Esophagus muscularis mucosa (tissue), 4 donors: ENCODE data around the gene BCAS2. TPM values are rescaled to one million over a fixed set of nuclear protein-coding genes. Genes with fewer than 3 reads are reported as not detected.

Experiments used
- DNase-seq: peaks from one replicate; pipeline ENCODE4 v3.0.0-alpha.2; 2017; ENCODE audit errors: extremely low spot score
- H3K27ac ChIP-seq, 4 donors: fragments of 200-600 bp; sonication (generic); replicated peaks in 1 of 4; 1 replicate in 3 of 4; 2 replicates in 1 of 4; pipeline ENCODE4 v1.5.1; 2016 to 2019; ENCODE audit warnings: mild to moderate bottlenecking in 1 of 4
- H3K27me3 ChIP-seq, 4 donors: fragments of 200-600 bp; sonication (generic); one replicate each; pipeline versions ENCODE4 v1.5.1 to v1.6.0; 2016 to 2019
- H3K36me3 ChIP-seq, 4 donors: fragments of 200-600 bp; sonication (generic); one replicate each; pipeline ENCODE4 v1.5.1; 2016 to 2019
- H3K4me1 ChIP-seq, 4 donors: fragments of 200-600 bp; sonication (generic); one replicate each; pipeline ENCODE4 v1.5.1; 2016 to 2019
- H3K4me3 ChIP-seq, 4 donors: fragments of 200-600 bp; sonication (generic); 1 replicate in 2 of 4; 2 replicates in 2 of 4; pipeline ENCODE4 v1.5.1; 2016 to 2019; ENCODE audit warnings: mild to moderate bottlenecking in 4 of 4, moderate library complexity in 1 of 4
- H3K9me3 ChIP-seq, 4 donors: fragments of 200-600 bp; sonication (generic); 1 replicate in 3 of 4; 2 replicates in 1 of 4; pipeline ENCODE4 v1.5.1; 2016 to 2019
- CTCF ChIP-seq, 3 experiments: fragments of 200-600 bp in 2 of 3; fragments of 450-650 bp in 1 of 3; sonication (generic) in 2 of 3; IDR thresholded peaks; one replicate each; pipeline ENCODE4 v1.5.1; 2017 to 2019; ENCODE audit warnings: antibody characterized with exemption in 3 of 3, mild to moderate bottlenecking in 2 of 3, moderate library complexity in 1 of 3
- EP300 ChIP-seq: sonication (generic); formaldehyde crosslinking; IDR thresholded peaks from one replicate; pipeline ENCODE4 v1.6.1; 2017; ENCODE audit warnings: antibody characterized with exemption
- POLR2A ChIP-seq: fragments of 450-650 bp; IDR thresholded peaks from one replicate; pipeline ENCODE4 v1.6.1; 2017; ENCODE audit warnings: antibody characterized with exemption, moderate library complexity, mild to moderate bottlenecking, low read depth
- POLR2AphosphoS5 ChIP-seq, 2 donors: sonication (generic); formaldehyde crosslinking; IDR thresholded peaks; one replicate each; pipeline ENCODE4 v1.6.1; 2017; ENCODE audit warnings: antibody characterized with exemption in 2 of 2
- WGBS: methylation state at CpG from one replicate; pipeline ENCODE4 v1.1.5; 2018; 5-methylcytosine and 5-hydroxymethylcytosine counted together
- intact Hi-C: fragments of 100-400 bp; cut with DNase I; formaldehyde crosslinking; loops from one replicate; pipeline ENCODE4 v1.15.1; 2023
- total RNA-seq, 4 donors: library from RNA; depleted of rRNA; stranded (reverse); fragments of >200 nt; gene quantifications; one replicate each; pipeline versions ENCODE4 v1.1.0 to v1.2.1, GENCODE V29; 2016

BCAS2 gene
- total RNA-seq, 4 donors from 2014 or later, result 25.9 to 44.0 (median 34.1) TPM

DNA sequence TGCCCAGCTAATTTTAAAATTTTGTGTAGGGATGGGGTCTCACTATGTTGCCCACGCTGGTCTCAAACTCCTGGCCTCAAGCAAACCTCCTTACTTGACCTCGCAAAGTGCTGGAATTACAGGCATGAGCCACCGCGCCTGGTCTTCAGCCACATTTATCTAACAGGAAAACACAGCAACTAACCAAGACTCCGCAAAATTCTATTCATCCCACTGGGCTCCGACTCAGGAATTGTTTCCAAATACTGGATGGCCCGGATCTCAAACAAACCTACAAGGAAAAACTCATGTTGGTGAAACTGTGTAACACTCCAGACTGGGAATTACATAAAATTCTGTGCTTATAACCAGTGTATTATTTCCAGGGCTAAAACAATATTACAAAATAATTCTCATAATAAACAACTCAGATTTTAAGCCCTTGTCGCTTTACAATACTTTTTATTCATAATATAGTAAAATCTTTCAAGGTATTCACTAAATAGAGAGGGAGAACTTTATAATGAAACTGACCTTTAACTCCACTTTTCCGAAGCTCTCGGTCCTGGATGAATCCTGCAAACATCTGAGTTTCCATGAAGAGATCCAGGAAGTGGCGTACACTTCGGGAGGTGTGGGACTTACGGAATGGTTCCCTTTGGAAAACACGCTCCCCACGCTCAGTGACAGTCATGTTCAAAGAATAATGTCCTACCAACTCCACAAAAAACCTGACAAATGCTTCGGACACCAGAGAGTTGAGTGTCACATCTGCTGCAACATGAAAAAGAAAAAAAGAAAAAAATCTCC, 6.0 kb upstream of the BCAS2 start:
- WGBS, result 90% methylated on average over 16 of the region's 16 CpGs
- intact Hi-C loops, result loop anchor here (10.0 kb wide), 1 partner anchor 243 kb away; no protein-coding TSS in a partner anchor
- no peak for DNase-seq
- no peak overlapping the region for H3K27ac ChIP-seq
- no peaks in the 10 kb centered on the region for H3K9me3 ChIP-seq
- H3K27me3 ChIP-seq, result no peaks in the 10 kb centered on the region
- H3K36me3 ChIP-seq, result peaks cover 0 to 17% (median 7%) of the 10 kb centered on the region in 4 donors
- H3K4me3 ChIP-seq, result no peak overlapping the region
- TF ChIP-seq EP300, result no peak
- TF ChIP-seq POLR2AphosphoS5 (IDR thresholded peaks at IDR 0.05), result no peak
- no peak for TF ChIP-seq CTCF (IDR thresholded peaks at IDR 0.05)
- TF ChIP-seq POLR2A, result no peak
- peaks cover 0 to under 1% (median 0%) of the 10 kb centered on the region in 4 donors for H3K4me1 ChIP-seq

DNA sequence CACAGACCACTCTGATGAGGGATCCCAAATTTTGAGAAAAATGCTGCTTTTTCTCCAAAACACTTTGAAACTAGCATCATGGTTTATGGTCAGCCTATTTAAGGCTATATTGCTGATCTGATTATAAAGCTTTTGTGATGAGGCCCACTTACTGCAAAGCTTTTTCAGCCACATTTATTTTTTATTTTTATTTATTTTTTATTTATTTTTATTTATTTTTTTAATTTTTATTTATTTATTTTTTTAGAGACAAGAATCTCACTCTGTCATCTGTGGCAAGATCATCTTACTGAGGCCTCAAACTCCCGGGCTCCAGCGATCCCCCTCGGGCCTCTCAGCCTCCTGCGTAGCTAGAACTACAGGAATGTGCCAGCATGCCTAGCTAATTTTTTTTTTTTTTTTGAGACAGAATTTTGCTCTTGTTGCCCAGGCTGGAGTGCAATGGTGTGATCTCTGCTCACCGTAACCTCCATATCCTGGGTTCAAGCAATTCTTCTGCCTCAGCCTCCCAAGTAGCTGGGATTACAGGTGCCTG, 5.2 kb upstream of the BCAS2 start:
- TF ChIP-seq POLR2AphosphoS5 (IDR thresholded peaks at IDR 0.05) (no peak), CTCF (IDR thresholded peaks at IDR 0.05) (no peak), POLR2A (no peak), EP300 (no peak)
- Histone ChIP-seq H3K9me3 (no peaks in the 10 kb centered on the region), H3K27ac (no peak overlapping the region), H3K27me3 (no peaks in the 10 kb centered on the region), H3K4me3 (no peak overlapping the region), H3K4me1 (peaks cover 5 to 8% (median 6%) of the 10 kb centered on the region in 4 donors), H3K36me3 (peaks cover 0 to 10% (median 6%) of the 10 kb centered on the region in 4 donors)
- intact Hi-C loops, result loop anchor here (10.0 kb wide), 1 partner anchor 242 kb away; no protein-coding TSS in a partner anchor
- 96% methylated on average over 5 of the region's 5 CpGs for WGBS
- DNase-seq, result no peak

GRCh38 chr1:114585231-114585630, 3.8 kb upstream of the BCAS2 start:
- no peak overlapping the region for H3K4me3 ChIP-seq
- no peak for DNase-seq
- no peaks in the 10 kb centered on the region for H3K27me3 ChIP-seq
- peaks cover 0 to 6% (median 5%) of the 10 kb centered on the region in 4 donors for H3K36me3 ChIP-seq
- no peak overlapping the region for H3K27ac ChIP-seq
- no peaks in the 10 kb centered on the region for H3K9me3 ChIP-seq
- 89% methylated on average over 1 of the region's 1 CpG for WGBS
- intact Hi-C loops, result loop anchor here (10.0 kb wide), 1 partner anchor 240 kb away; no protein-coding TSS in a partner anchor
- TF ChIP-seq CTCF (IDR thresholded peaks at IDR 0.05) (no peak), POLR2AphosphoS5 (IDR thresholded peaks at IDR 0.05) (no peak), EP300 (no peak), POLR2A (no peak)
- peaks cover 12 to 16% (median 14%) of the 10 kb centered on the region in 4 donors for H3K4me1 ChIP-seq

- no peaks in the 10 kb centered on the region for H3K27me3 ChIP-seq
- no peak overlapping the region for H3K4me3 ChIP-seq
- DNase-seq, result no peak
- intact Hi-C loops, result no loop called here
- no peak overlapping the region for H3K27ac ChIP-seq
- H3K4me1 ChIP-seq, result peaks cover 10 to 20% (median 14%) of the 10 kb centered on the region in 4 donors
- 100% methylated on average over 2 of the region's 2 CpGs for WGBS
- TF ChIP-seq EP300 (no peak), POLR2A (no peak), POLR2AphosphoS5 (IDR thresholded peaks at IDR 0.05) (no peak), CTCF (IDR thresholded peaks at IDR 0.05) (no peak)
- H3K36me3 ChIP-seq, result peaks cover 33 to 98% (median 79%) of the 10 kb centered on the region in 4 donors
- no peaks in the 10 kb centered on the region for H3K9me3 ChIP-seq
Observed at GRCh38 chr1:114574365-114574764, 7.0 kb downstream of the BCAS2 start.
